Measurements from ENCODE around the gene RBM23. TPM values are rescaled to one million over a fixed set of nuclear protein-coding genes. Genes with fewer than 3 reads are reported as not detected.

Gene RBM23
- polyA plus RNA-seq, 2 of the 4 experiments (the other 2 are of a cell fraction): 65.8 to 68.0 TPM

DNA sequence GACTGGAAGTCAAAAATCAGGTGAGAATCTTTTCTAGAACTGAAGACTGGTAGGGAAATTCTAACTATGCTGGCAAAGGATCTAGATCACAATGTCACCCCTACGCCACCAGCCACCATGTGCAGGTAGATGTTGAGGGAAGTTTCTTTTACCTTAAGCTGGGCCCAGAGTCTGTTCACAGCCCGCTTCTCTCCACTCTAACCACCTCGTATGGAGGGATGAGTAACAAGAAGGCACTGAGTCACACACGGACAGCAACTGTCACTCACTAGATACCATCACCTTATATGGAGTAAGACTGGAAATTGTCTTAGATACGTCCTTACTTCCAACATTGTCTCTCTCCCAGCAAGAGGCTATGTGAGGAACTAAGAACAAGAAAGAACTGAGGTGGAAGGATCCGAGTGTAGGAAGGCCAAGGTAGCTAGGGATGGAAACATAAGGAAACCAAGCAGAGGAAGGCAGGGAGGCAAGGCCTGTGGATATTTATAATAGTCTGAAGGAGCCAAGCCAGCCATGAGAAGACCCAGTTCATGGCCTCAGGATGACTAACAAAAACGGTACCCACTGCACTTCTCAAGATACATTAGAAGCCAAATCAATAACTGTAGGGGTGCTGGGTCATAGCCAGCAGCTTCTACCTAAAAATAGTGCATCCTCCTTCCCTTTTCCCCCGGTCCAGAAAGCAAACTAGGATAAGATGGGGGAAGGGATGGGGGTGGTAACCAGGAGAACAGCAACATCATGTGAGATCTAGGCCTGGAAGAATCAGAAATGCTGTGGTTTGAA is 20.5 kb downstream of the RBM23 start:
- Histone ChIP-seq H3K4me1 (peaks cover 17% of the 10 kb centered on the region), H3K9me3 (no peaks in the 10 kb centered on the region), H3K27ac (peak overlapping the region in 1 of 2 experiments; percentile 18; a peak in 2 of 6 replicates), H3K4me2 (peak overlapping the region; percentile 25; the same call in 2 of the 3 replicates), H3K4me3 (no peak overlapping the region)
- CTCF ChIA-PET: interaction anchor here (1.2 to 16.6 kb wide), 10 partner anchors 16 to 344 kb away, joined by 3 to 368 read pairs (median 18); partner anchors contain the start of genes LRP10, RBM23 and REM2
- DNase-seq (ENCODE audit: low read depth in 1 of 2, low spot score in 1 of 2) (peak in 1 of 2 experiments; percentile 24), ATAC-seq (peak; percentile 51 to 65), FAIRE-seq (no peak)
- 49% methylated on average over 8 of the region's 8 CpGs for WGBS (ENCODE audit: missing lambda C conversion rate)
- no peak for TF ChIP-seq JUN (IDR thresholded peaks at IDR 0.05)
- TF ChIP-seq FOSB (CRISPR knock-in tag; IDR thresholded peaks at IDR 0.05): no peak
- TF ChIP-seq SMC3 (IDR thresholded peaks at IDR 0.05): no peak
- no peak for TF ChIP-seq EHF (CRISPR knock-in tag; IDR thresholded peaks at IDR 0.05)
- no peak for TF ChIP-seq HOXB5 (CRISPR knock-in tag; IDR thresholded peaks at IDR 0.05)
- no peak for TF ChIP-seq FOSL2 (IDR thresholded peaks at IDR 0.05)
- no peak for TF ChIP-seq FOSL2 (CRISPR knock-in tag; IDR thresholded peaks at IDR 0.05)
- TF ChIP-seq SREBF2 (IDR thresholded peaks at IDR 0.05): no peak
- no peak for TF ChIP-seq NPAS2 (CRISPR knock-in tag; IDR thresholded peaks at IDR 0.05; ENCODE audit: borderline replicate concordance)
- no peak for TF ChIP-seq NFE2L2 (conservative IDR thresholded peaks at IDR 0.05; ENCODE audit: low read length)
- TF ChIP-seq, protein P1, sequence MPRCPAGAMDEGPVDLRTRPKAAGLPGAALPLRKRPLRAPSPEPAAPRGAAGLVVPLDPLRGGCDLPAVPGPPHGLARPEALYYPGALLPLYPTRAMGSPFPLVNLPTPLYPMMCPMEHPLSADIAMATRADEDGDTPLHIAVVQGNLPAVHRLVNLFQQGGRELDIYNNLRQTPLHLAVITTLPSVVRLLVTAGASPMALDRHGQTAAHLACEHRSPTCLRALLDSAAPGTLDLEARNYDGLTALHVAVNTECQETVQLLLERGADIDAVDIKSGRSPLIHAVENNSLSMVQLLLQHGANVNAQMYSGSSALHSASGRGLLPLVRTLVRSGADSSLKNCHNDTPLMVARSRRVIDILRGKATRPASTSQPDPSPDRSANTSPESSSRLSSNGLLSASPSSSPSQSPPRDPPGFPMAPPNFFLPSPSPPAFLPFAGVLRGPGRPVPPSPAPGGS (IDR thresholded peaks at IDR 0.05): no peak
- TF ChIP-seq, protein P2, sequence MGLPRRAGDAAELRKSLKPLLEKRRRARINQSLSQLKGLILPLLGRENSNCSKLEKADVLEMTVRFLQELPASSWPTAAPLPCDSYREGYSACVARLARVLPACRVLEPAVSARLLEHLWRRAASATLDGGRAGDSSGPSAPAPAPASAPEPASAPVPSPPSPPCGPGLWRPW (IDR thresholded peaks at IDR 0.05): no peak
- no peak for TF ChIP-seq POLR2AphosphoS2 (conservative IDR thresholded peaks at IDR 0.05; ENCODE audit: low read length)
- TF ChIP-seq, protein P3, sequence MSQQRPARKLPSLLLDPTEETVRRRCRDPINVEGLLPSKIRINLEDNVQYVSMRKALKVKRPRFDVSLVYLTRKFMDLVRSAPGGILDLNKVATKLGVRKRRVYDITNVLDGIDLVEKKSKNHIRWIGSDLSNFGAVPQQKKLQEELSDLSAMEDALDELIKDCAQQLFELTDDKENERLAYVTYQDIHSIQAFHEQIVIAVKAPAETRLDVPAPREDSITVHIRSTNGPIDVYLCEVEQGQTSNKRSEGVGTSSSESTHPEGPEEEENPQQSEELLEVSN (IDR thresholded peaks at IDR 0.05; ENCODE audit: borderline replicate concordance, low read depth): no peak
- TF ChIP-seq HOXA7 (CRISPR knock-in tag; IDR thresholded peaks at IDR 0.05): no peak
- TF ChIP-seq CBX2 (IDR thresholded peaks at IDR 0.05; ENCODE audit: borderline replicate concordance, low read depth): no peak
- no peak for TF ChIP-seq ZSCAN20 (CRISPR knock-in tag; IDR thresholded peaks at IDR 0.05)
- no peak for TF ChIP-seq CHD2 (IDR thresholded peaks at IDR 0.05; ENCODE audit: low read length, partially characterized antibody)
- TF ChIP-seq MYC (IDR thresholded peaks at IDR 0.05; ENCODE audit: borderline replicate concordance, low read length): no peak
- no peak for TF ChIP-seq MAFK (IDR thresholded peaks at IDR 0.05; ENCODE audit: partially characterized antibody)
- TF ChIP-seq, protein P4, sequence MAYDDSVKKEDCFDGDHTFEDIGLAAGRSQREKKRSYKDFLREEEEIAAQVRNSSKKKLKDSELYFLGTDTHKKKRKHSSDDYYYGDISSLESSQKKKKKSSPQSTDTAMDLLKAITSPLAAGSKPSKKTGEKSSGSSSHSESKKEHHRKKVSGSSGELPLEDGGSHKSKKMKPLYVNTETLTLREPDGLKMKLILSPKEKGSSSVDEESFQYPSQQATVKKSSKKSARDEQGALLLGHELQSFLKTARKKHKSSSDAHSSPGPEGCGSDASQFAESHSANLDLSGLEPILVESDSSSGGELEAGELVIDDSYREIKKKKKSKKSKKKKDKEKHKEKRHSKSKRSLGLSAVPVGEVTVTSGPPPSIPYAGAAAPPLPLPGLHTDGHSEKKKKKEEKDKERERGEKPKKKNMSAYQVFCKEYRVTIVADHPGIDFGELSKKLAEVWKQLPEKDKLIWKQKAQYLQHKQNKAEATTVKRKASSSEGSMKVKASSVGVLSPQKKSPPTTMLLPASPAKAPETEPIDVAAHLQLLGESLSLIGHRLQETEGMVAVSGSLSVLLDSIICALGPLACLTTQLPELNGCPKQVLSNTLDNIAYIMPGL (CRISPR knock-in tag; IDR thresholded peaks at IDR 0.05; ENCODE audit: borderline replicate concordance): no peak
- POLR2A ChIA-PET: no interaction called here

DNA sequence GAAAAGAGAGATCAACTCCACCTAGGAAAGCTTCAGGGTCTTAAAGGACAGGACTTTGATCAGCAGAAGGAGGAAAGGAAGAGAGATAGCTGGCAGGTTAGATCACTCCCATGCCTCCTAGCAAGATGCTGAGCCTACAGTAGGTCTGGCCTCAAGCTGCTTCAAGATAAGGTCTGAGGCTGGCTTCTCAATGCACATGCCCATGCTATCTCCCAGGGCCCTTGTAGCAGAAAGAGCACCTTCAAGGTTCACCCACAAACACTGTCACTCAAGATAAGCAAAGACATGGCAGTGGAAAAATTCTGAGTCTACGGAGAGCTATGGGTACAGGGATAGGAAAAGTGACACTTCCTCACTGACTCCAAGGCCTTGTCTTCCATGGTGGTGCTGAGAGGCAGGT is 21.6 kb downstream of the RBM23 start:
- 83% methylated on average over 1 of the region's 1 CpG for WGBS (ENCODE audit: missing lambda C conversion rate)
- Histone ChIP-seq H3K27ac (no peak overlapping the region), H3K4me1 (peaks cover 17% of the 10 kb centered on the region), H3K9me3 (no peaks in the 10 kb centered on the region), H3K4me3 (no peak overlapping the region), H3K4me2 (no peak overlapping the region)
- TF ChIP-seq FOSL2 (IDR thresholded peaks at IDR 0.05): no peak
- no peak for TF ChIP-seq FOSL2 (CRISPR knock-in tag; IDR thresholded peaks at IDR 0.05)
- TF ChIP-seq MYC (IDR thresholded peaks at IDR 0.05; ENCODE audit: borderline replicate concordance, low read length): no peak
- no peak for TF ChIP-seq HOXB13 (CRISPR knock-in tag; IDR thresholded peaks at IDR 0.05; ENCODE audit: low read depth)
- TF ChIP-seq SREBF2 (IDR thresholded peaks at IDR 0.05): no peak
- TF ChIP-seq HOXB5 (CRISPR knock-in tag; IDR thresholded peaks at IDR 0.05): no peak
- TF ChIP-seq MAZ (IDR thresholded peaks at IDR 0.05; ENCODE audit: borderline replicate concordance, low read depth, low read length): no peak
- TF ChIP-seq CBX2 (IDR thresholded peaks at IDR 0.05; ENCODE audit: borderline replicate concordance, low read depth): no peak
- no peak for TF ChIP-seq NPAS2 (CRISPR knock-in tag; IDR thresholded peaks at IDR 0.05; ENCODE audit: borderline replicate concordance)
- TF ChIP-seq POLR2A (IDR thresholded peaks at IDR 0.05; ENCODE audit: low read length): no peak
- no peak for TF ChIP-seq MAFK (IDR thresholded peaks at IDR 0.05; ENCODE audit: partially characterized antibody)
- TF ChIP-seq, protein P2 (IDR thresholded peaks at IDR 0.05): no peak
- CTCF ChIA-PET: interaction anchor here (0.6 to 16.6 kb wide), 10 partner anchors 16 to 342 kb away, joined by 3 to 368 read pairs (median 4); partner anchors contain the start of genes LRP10, OR6J1, PRMT5 and REM2
- ATAC-seq (no peak), FAIRE-seq (no peak), DNase-seq (ENCODE audit: low read depth in 1 of 2, low spot score in 1 of 2) (no peak)
- POLR2A ChIA-PET: interaction anchor here (1.0 to 1.2 kb wide), 2 partner anchors 11 to 26 kb away, joined by 4 read pairs; partner anchors contain the start of gene LRP10
